GM12875 (cell line): ENCODE data around the gene LHX1.

Experiments used
- H3K4me3 ChIP-seq: one replicate; pipeline ENCODE4 v1.5.1; 2011; ENCODE audit warnings: low read depth, low read length, control low read depth
- CTCF ChIP-seq: IDR thresholded peaks from 2 replicates; pipeline ENCODE4 v1.5.1; 2011; ENCODE audit warnings: low read depth, mild to moderate bottlenecking, control low read depth, inconsistent platforms, low read length, moderate library complexity, borderline replicate concordance; ENCODE audit not compliant: insufficient read depth

Gene LHX1

GRCh38 chr17:36937001-36937958 is at the start of gene LHX1:
TSS of gene LHX1 (plus strand) at chr17:36937475. CDS start at chr17:36938198, 723 bp downstream.
- TF ChIP-seq CTCF = no peak
- H3K4me3 ChIP-seq = no peak within 1 kb of the TSS

GRCh38 chr17:36888236-36888951 is 48.9 kb upstream of the LHX1 start:
- TF ChIP-seq CTCF = no peak
- no peak overlapping the region for H3K4me3 ChIP-seq

- H3K4me3 ChIP-seq = no peak overlapping the region
- TF ChIP-seq CTCF = no peak
These were observed 47.4 kb upstream of the LHX1 start for GRCh38 chr17:36889770-36890349.

GRCh38 chr17:36890398-36891168 is 46.7 kb upstream of the LHX1 start:
- H3K4me3 ChIP-seq = no peak overlapping the region
- TF ChIP-seq CTCF = no peak

GRCh38 chr17:36892112-36892838 is 45.0 kb upstream of the LHX1 start:
- H3K4me3 ChIP-seq = no peak overlapping the region
- no peak for TF ChIP-seq CTCF

GRCh38 chr17:36894177-36894576 is 43.1 kb upstream of the LHX1 start:
- no peak for TF ChIP-seq CTCF
- H3K4me3 ChIP-seq = no peak overlapping the region
